ENCODE data around the gene RCL1. TPM values are rescaled to one million over a fixed set of nuclear protein-coding genes. Genes with fewer than 3 reads are reported as not detected.

The RCL1 gene
- total and polyA plus RNA-seq, 2 donors (not counting 3 experiments of a cell fraction or from before 2014, with no cell fraction given): 12.9 to 13.2 TPM

DNA sequence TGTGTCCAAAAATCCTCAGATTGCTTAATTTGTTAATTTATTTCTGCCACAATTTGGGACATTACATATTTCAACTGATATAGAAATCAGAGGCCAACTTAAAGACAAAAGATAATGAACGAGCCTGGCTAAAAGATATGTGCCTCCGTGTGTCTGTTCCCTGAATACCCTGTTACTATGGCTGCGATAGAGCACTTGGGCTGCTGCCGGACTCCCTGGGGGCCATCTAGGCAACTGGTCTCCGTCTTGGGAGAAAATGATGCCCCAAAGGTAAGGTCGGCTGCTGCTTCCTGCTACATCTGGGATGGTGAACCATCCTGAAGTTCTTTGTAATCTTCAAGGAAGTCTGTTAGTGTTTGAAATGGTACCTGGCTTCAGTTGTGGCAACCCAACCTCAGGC, 72.0 kb downstream of the RCL1 start:
- no peaks in the 10 kb centered on the region for H3K9me3 ChIP-seq (replicated peaks; ENCODE audit: control insufficient read depth, insufficient read depth, low read length)
- FAIRE-seq: no peak
- H3K36me3 ChIP-seq (ENCODE audit: control insufficient read depth in 2 of 2, extremely low read depth in 1 of 2, insufficient read depth in 2 of 2, low read length in 2 of 2): peaks cover 2% of the 10 kb centered on the region in 2 experiments
- CTCF ChIA-PET: no interaction called here
- no peaks in the 10 kb centered on the region for H3K27me3 ChIP-seq (ENCODE audit: control insufficient read depth in 2 of 2, insufficient read depth in 2 of 2, low read length in 2 of 2)
- dilution Hi-C loops (cut with MboI; ENCODE audit: extremely low pct_ligation_motif_present, low sequenced_read_pairs): no loop called here
- no peaks in the 10 kb centered on the region for H4K20me1 ChIP-seq (replicated peaks; ENCODE audit: control insufficient read depth, extremely low read depth, insufficient read depth, low read length)
- H3K4me1 ChIP-seq (ENCODE audit: control insufficient read depth, extremely low read depth, insufficient read depth, low read length): peaks cover 6% of the 10 kb centered on the region
- H3K4me3 ChIP-seq (replicated peaks in 1 of 3; ENCODE audit: insufficient read depth in 1 of 3, low read depth in 1 of 3, low read length in 3 of 3): no peak overlapping the region
- no peak overlapping the region for H3K9ac ChIP-seq (replicated peaks; ENCODE audit: extremely low read depth, insufficient read depth, low read length)
- DNase-seq (ENCODE audit: low read depth, low spot score): no peak
- no peaks in the 10 kb centered on the region for H3K9me1 ChIP-seq (replicated peaks; ENCODE audit: control insufficient read depth, extremely low read depth, insufficient read depth, low read length)
- intact Hi-C loops (cut with micrococcal nuclease): no loop called here
- no peaks in the 10 kb centered on the region for H3K79me2 ChIP-seq (ENCODE audit: control insufficient read depth, insufficient read depth, low read length)
- H3K27ac ChIP-seq (ENCODE audit: insufficient read depth, low read depth, low read length): no peak overlapping the region
- no peak overlapping the region for H2AFZ ChIP-seq (ENCODE audit: low read depth, low read length)
- no peak overlapping the region for H3K4me2 ChIP-seq (ENCODE audit: insufficient read depth, low read length)
- TF ChIP-seq GATA2 (IDR thresholded peaks at IDR 0.05; ENCODE audit: insufficient read depth, insufficient read length, low read depth, low read length): no peak
- TF ChIP-seq POLR2A (IDR thresholded peaks at IDR 0.05; ENCODE audit: low read depth, low read length): no peak
- no peak for TF ChIP-seq FOS (IDR thresholded peaks at IDR 0.05; ENCODE audit: borderline replicate concordance, insufficient read depth, low read length)
- no peak for TF ChIP-seq POLR2AphosphoS5 (IDR thresholded peaks at IDR 0.05; ENCODE audit: insufficient read depth, low read depth, low read length)
- TF ChIP-seq, protein P1, sequence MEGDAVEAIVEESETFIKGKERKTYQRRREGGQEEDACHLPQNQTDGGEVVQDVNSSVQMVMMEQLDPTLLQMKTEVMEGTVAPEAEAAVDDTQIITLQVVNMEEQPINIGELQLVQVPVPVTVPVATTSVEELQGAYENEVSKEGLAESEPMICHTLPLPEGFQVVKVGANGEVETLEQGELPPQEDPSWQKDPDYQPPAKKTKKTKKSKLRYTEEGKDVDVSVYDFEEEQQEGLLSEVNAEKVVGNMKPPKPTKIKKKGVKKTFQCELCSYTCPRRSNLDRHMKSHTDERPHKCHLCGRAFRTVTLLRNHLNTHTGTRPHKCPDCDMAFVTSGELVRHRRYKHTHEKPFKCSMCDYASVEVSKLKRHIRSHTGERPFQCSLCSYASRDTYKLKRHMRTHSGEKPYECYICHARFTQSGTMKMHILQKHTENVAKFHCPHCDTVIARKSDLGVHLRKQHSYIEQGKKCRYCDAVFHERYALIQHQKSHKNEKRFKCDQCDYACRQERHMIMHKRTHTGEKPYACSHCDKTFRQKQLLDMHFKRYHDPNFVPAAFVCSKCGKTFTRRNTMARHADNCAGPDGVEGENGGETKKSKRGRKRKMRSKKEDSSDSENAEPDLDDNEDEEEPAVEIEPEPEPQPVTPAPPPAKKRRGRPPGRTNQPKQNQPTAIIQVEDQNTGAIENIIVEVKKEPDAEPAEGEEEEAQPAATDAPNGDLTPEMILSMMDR (IDR thresholded peaks at IDR 0.05; ENCODE audit: extremely low read depth in 1 of 2, insufficient read depth in 1 of 2, low read depth in 1 of 2, low read length in 2 of 2): no peak
- TF ChIP-seq, protein P2, sequence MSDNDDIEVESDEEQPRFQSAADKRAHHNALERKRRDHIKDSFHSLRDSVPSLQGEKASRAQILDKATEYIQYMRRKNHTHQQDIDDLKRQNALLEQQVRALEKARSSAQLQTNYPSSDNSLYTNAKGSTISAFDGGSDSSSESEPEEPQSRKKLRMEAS (IDR thresholded peaks at IDR 0.05; ENCODE audit: insufficient read depth, insufficient read length): no peak
- no peak for TF ChIP-seq JUN (IDR thresholded peaks at IDR 0.05; ENCODE audit: borderline replicate concordance, insufficient read depth, insufficient read length, low read depth)
- TF ChIP-seq EZH2 (IDR thresholded peaks at IDR 0.05; ENCODE audit: borderline replicate concordance, low read depth, low read length, severe bottlenecking): no peak
- TF ChIP-seq MYC (IDR thresholded peaks at IDR 0.05; ENCODE audit: low read depth, low read length): no peak
- BruUV-seq (replicated peaks): no TSS peak
- POLR2A ChIA-PET: no interaction called here

Measured in endothelial cell of umbilical vein (primary cell).